Activated CD4-positive, alpha-beta T cell treated with anti-CD3 and anti-CD28 coated beads for 24 hours (primary cell): ENCODE measurements around the gene ANKRD24.
"Not testable (repeated sequence)": the region's sequence is repeated elsewhere in the genome, so short reads cannot be mapped to it uniquely, and the experiment has no call there.

Source experiments
- DNase-seq, 2 donors: peaks; one replicate each; pipeline ENCODE4 v3.0.0-alpha.2; 2020; ENCODE audit warnings: low read depth in 2 of 2

Gene ANKRD24

DNA sequence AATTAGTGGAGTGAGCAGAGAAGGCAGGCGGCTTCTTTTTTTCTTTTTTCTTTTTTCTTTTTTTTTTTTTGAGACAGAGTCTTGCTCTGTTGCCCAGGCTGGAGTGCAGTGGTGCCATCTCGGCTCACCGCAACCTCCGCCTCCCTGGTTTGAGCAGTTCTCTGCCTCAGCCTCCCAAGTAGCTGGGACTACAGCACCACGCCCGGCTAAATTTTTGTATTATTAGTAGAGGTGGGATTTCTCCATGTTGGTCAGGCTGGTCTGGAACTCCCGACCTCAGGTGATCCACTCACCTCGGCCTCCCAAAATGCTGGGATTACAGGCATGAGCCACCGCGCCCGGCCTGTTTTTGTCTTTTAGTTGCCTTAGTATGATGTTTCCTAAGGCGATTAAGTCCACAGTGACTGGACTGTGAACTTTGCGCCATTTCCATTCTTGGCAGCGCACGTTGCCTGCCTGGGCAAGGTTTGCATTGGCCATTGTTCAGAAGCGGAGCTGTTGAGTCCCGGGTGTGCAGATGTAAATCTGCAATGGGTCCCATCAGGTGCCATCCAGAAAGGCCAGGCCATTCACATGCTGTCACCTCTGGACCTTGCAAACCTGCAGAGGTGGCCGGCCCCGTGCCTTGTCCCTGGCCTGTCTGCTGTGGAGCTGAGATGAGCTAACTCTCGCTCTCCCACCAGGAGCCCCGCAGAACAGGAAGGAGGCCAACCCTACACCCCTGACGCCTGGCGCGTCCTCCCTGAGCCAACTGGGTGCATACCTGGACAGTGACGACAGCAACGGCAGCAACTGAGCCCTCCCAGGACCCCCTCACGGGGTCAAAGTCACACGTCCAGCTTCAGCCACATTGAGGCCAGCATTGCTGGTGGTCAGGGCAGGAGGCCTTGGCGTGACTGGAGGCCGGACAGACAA is 85.7 kb downstream of the ANKRD24 start:
- no peak for DNase-seq

DNA sequence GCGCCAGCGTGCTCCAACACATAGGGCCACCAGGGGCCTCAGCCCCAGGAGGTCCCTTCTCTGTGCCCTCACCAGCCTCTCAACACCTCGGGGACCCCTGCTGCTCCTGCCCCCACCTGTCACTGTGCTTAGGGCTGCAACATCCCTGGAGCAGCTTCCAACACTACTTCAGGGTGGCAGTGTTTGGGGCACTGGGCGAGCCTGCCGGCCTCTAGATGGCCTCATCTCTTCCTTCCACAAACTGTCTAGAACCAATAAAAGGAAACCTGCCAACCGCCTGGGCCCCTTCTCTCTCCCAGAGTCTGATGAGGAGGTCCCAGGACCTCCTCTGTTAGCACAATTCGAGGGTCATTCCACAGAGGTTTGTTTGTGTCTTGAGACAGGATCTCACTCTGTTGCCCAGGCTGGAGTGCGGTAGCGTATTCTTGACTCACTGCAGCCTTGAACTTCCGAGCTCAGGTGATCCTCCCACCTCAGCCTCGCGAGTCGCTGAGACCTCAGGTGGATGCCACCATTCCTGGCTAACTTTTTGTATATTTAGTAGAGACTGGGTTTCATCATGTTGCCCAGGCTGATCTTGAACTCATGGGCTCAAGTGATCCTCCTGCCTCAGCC is 86.4 kb downstream of the ANKRD24 start:
- no peak for DNase-seq

DNA sequence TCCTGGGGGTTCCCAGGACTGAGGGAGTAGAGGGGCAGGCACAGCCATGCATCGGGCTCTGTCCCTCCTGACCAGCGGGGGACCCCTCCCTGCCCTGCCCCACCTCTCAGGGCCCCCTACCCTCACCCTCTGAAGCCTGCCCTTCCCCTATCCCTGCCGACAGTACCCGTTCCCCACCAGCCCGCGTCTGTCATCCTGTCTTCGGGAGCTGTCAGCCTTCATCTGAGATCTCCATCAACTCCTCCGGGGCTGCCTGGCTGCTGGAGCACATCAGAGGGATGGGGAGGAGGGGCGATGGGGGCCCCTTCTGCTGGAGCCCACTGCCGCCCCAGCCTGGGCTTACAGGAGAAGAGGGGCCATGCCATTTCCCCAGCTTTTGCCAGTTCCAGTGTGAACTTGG is 90.4 kb downstream of the ANKRD24 start:
- DNase-seq: no peak

DNA sequence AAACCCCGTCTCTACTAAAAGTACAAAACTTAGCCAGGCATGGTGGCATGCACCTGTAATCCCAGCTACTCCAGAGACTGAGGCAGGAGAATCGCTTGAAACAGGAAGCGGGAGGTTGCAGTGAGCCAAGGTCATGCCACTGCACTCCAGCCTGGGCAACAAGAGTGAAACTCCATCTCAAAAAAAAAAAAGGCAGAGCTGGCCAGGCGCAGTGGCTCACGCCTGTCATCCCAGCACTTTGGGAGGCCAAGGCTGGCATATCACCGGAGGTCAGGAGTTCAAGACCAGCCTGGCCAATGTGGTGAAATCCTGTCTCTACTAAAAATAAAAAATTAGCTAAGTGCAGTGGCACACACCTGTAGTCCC is 91.8 kb downstream of the ANKRD24 start:
- DNase-seq: not testable (repeated sequence)
